Measurements from ENCODE around the gene IRF5.

Gene IRF5, protein sequence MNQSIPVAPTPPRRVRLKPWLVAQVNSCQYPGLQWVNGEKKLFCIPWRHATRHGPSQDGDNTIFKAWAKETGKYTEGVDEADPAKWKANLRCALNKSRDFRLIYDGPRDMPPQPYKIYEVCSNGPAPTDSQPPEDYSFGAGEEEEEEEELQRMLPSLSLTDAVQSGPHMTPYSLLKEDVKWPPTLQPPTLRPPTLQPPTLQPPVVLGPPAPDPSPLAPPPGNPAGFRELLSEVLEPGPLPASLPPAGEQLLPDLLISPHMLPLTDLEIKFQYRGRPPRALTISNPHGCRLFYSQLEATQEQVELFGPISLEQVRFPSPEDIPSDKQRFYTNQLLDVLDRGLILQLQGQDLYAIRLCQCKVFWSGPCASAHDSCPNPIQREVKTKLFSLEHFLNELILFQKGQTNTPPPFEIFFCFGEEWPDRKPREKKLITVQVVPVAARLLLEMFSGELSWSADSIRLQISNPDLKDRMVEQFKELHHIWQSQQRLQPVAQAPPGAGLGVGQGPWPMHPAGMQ

GRCh38 chr7:128937647-128938543, at the start of gene IRF5:
IRF5 (plus strand) TSS chr7:128937927; CDS start chr7:128942082, 4,155 bp downstream.
- no peak within 1 kb of the TSS for H3K27ac ChIP-seq (ENCODE audit: low read depth, low read length)
- H3K27me3 ChIP-seq (ENCODE audit: control insufficient read depth, insufficient read depth, low read length): peaks cover 75% of the 10 kb centered on the region
- H3K4me1 ChIP-seq (ENCODE audit: control insufficient read depth, insufficient read depth, low read length): peaks cover 9% of the 10 kb centered on the region; the same call in 1 of the 2 replicates
- peak within 1 kb of the TSS; percentile 69 for H3K4me3 ChIP-seq (ENCODE audit: low read depth, low read length)
- H3K9ac ChIP-seq (ENCODE audit: low read length): peak within 1 kb of the TSS; percentile 12
- H3K9me3 ChIP-seq (ENCODE audit: control insufficient read depth, insufficient read depth, low read depth, low read length): no peaks in the 10 kb centered on the region
- H3K36me3 ChIP-seq (ENCODE audit: control insufficient read depth, insufficient read depth, low read length): no peaks in the 10 kb centered on the region

- H3K27me3 ChIP-seq (ENCODE audit: control insufficient read depth, insufficient read depth, low read length): no peaks in the 10 kb centered on the region; the same call in 1 of the 2 replicates
- no peaks in the 10 kb centered on the region for H3K9me3 ChIP-seq (ENCODE audit: control insufficient read depth, insufficient read depth, low read depth, low read length)
- H3K9ac ChIP-seq (ENCODE audit: low read length): peak overlapping the region; percentile 14
- H3K27ac ChIP-seq (ENCODE audit: low read depth, low read length): no peak overlapping the region
- 0 out of 2 replicates have a peak, but pooled peaks cover 3% of the 10 kb centered on the region for H3K36me3 ChIP-seq (ENCODE audit: control insufficient read depth, insufficient read depth, low read length)
- H3K4me1 ChIP-seq (ENCODE audit: control insufficient read depth, insufficient read depth, low read length): peaks cover 33% of the 10 kb centered on the region
- no peak overlapping the region for H3K4me3 ChIP-seq (ENCODE audit: low read depth, low read length)
Observed at GRCh38 chr7:128888039-128888755, 49.5 kb upstream of the IRF5 start.

DNA sequence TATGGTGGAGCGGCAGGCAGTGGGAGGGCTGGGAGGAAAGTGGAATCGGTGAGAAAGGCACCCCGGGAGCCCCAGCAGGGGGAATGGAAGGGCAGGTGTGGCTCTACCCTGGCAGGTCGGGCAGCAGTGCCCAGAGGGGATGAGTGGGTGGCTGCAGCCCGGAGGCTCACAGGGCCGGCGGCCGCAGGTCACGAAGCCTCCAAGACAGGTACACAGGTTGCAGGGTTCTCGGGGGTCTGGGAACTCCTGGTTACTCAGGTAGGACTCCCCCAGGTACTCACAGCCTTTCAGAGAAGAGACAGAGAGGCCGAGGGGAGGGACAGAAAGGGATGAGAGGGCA, 49.0 kb upstream of the IRF5 start:
- no peaks in the 10 kb centered on the region for H3K9me3 ChIP-seq (ENCODE audit: control insufficient read depth, insufficient read depth, low read depth, low read length)
- H3K9ac ChIP-seq (ENCODE audit: low read length): peak overlapping the region; percentile 14
- H3K27ac ChIP-seq (ENCODE audit: low read depth, low read length): no peak overlapping the region
- no peak overlapping the region for H3K4me3 ChIP-seq (ENCODE audit: low read depth, low read length)
- peaks cover 32% of the 10 kb centered on the region for H3K4me1 ChIP-seq (ENCODE audit: control insufficient read depth, insufficient read depth, low read length)
- no peaks in the 10 kb centered on the region; the same call in 1 of the 2 replicates for H3K27me3 ChIP-seq (ENCODE audit: control insufficient read depth, insufficient read depth, low read length)
- H3K36me3 ChIP-seq (ENCODE audit: control insufficient read depth, insufficient read depth, low read length): 0 out of 2 replicates have a peak, but pooled peaks cover 3% of the 10 kb centered on the region

DNA sequence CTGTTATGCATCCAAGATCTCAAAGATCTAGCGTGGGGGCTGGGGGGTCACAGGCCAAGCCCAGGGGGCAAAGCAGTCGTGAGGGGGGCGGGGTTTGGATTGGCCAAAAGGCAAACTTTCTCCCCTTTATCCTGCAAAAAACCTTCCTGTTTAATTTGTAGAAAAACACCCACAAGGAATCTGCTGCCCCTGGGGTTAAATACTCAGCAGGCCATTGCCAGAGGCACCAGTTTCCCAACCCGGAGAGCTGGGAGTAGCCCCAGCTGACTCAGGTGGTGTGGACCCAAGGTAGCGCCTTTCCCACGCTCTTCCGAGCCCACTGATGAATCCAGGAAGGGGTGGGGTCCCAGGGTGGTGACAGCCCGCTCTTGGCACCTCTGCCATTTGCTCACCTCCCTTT, 48.6 kb upstream of the IRF5 start:
- Histone ChIP-seq H3K9me3 (ENCODE audit: control insufficient read depth, insufficient read depth, low read depth, low read length) (no peaks in the 10 kb centered on the region), H3K27me3 (ENCODE audit: control insufficient read depth, insufficient read depth, low read length) (no peaks in the 10 kb centered on the region; the same call in 1 of the 2 replicates), H3K36me3 (ENCODE audit: control insufficient read depth, insufficient read depth, low read length) (0 out of 2 replicates have a peak, but pooled peaks cover 3% of the 10 kb centered on the region), H3K4me1 (ENCODE audit: control insufficient read depth, insufficient read depth, low read length) (peaks cover 28% of the 10 kb centered on the region), H3K27ac (ENCODE audit: low read depth, low read length) (no peak overlapping the region), H3K4me3 (ENCODE audit: low read depth, low read length) (no peak overlapping the region), H3K9ac (ENCODE audit: low read length) (no peak overlapping the region)

- H3K4me3 ChIP-seq (ENCODE audit: low read depth, low read length): peak overlapping the region; percentile 67
- H3K27me3 ChIP-seq (ENCODE audit: control insufficient read depth, insufficient read depth, low read length): no peaks in the 10 kb centered on the region; the same call in 1 of the 2 replicates
- H3K27ac ChIP-seq (ENCODE audit: low read depth, low read length): no peak overlapping the region
- peaks cover 26% of the 10 kb centered on the region for H3K4me1 ChIP-seq (ENCODE audit: control insufficient read depth, insufficient read depth, low read length)
- no peaks in the 10 kb centered on the region for H3K9me3 ChIP-seq (ENCODE audit: control insufficient read depth, insufficient read depth, low read depth, low read length)
- H3K9ac ChIP-seq (ENCODE audit: low read length): no peak overlapping the region
- 0 out of 2 replicates have a peak, but pooled peaks cover 3% of the 10 kb centered on the region for H3K36me3 ChIP-seq (ENCODE audit: control insufficient read depth, insufficient read depth, low read length)
Observed at GRCh38 chr7:128890306-128891109, 47.2 kb upstream of the IRF5 start.

DNA sequence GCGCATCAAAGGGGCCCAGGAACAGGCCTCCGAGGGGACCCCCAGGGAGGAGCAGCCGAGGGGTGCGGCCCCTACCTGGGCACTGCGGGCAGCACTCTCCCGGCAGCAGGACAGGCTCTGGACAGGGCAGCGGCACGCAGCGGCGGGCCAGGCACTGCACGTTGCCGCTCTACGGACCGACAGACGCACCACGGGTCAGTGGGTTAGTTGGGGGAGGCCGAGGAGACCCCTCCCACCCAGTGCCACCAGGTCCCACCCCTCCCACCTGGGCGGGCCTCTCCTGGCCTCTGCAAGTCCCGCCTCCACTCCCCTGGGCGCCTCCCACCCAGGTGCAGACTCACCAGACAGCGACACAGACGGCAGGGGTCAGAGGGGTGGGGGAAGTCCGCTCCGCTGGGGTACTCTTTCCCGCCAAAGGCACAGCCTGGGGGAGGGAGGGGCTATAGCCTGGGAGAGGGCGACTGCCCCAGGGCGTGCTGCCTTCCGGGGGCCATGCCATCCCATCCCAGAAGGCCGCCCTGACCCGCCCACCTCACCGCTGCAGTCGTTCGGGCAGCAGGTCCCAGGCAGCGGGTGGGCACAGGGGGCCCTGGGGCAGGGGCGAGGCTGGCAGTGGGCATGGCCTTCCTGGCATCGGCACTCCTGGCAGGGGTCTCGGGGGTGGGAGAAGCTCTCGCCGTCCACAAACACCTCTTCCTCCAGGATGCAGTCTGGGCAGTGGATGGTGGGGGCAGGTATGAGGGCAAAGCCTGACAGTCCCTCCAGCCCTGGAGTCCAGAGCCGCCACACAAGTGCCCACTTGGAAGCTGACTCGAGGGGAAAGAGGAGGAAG, 46.4 kb upstream of the IRF5 start:
- Histone ChIP-seq H3K27me3 (ENCODE audit: control insufficient read depth, insufficient read depth, low read length) (no peaks in the 10 kb centered on the region; the same call in 1 of the 2 replicates), H3K4me1 (ENCODE audit: control insufficient read depth, insufficient read depth, low read length) (peaks cover 26% of the 10 kb centered on the region), H3K9ac (ENCODE audit: low read length) (no peak overlapping the region), H3K27ac (ENCODE audit: low read depth, low read length) (no peak overlapping the region), H3K36me3 (ENCODE audit: control insufficient read depth, insufficient read depth, low read length) (0 out of 2 replicates have a peak, but pooled peaks cover 3% of the 10 kb centered on the region), H3K9me3 (ENCODE audit: control insufficient read depth, insufficient read depth, low read depth, low read length) (no peaks in the 10 kb centered on the region), H3K4me3 (ENCODE audit: low read depth, low read length) (peak overlapping the region; percentile 67)

DNA sequence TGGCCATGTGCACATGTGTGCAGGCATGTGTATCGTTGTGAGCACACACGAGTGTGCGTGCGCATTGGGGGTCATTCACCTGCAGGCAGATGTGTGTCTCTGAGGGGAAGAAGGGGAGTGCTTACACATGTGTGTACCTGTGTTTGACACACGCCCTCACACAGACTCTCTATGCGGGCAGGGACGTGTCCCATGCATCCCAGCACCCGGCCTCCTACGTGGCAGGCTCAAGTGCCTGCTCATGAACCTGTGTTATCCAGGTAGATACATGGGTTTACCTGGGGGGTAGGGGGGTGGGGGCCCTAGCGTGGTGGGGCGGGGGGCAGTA, 45.8 kb upstream of the IRF5 start:
- Histone ChIP-seq H3K27me3 (ENCODE audit: control insufficient read depth, insufficient read depth, low read length) (no peaks in the 10 kb centered on the region; the same call in 1 of the 2 replicates), H3K27ac (ENCODE audit: low read depth, low read length) (no peak overlapping the region), H3K4me1 (ENCODE audit: control insufficient read depth, insufficient read depth, low read length) (peaks cover 25% of the 10 kb centered on the region), H3K36me3 (ENCODE audit: control insufficient read depth, insufficient read depth, low read length) (0 out of 2 replicates have a peak, but pooled peaks cover 3% of the 10 kb centered on the region), H3K9me3 (ENCODE audit: control insufficient read depth, insufficient read depth, low read depth, low read length) (no peaks in the 10 kb centered on the region), H3K4me3 (ENCODE audit: low read depth, low read length) (peak overlapping the region; percentile 67; the same call in 1 of the 2 replicates), H3K9ac (ENCODE audit: low read length) (no peak overlapping the region)

DNA sequence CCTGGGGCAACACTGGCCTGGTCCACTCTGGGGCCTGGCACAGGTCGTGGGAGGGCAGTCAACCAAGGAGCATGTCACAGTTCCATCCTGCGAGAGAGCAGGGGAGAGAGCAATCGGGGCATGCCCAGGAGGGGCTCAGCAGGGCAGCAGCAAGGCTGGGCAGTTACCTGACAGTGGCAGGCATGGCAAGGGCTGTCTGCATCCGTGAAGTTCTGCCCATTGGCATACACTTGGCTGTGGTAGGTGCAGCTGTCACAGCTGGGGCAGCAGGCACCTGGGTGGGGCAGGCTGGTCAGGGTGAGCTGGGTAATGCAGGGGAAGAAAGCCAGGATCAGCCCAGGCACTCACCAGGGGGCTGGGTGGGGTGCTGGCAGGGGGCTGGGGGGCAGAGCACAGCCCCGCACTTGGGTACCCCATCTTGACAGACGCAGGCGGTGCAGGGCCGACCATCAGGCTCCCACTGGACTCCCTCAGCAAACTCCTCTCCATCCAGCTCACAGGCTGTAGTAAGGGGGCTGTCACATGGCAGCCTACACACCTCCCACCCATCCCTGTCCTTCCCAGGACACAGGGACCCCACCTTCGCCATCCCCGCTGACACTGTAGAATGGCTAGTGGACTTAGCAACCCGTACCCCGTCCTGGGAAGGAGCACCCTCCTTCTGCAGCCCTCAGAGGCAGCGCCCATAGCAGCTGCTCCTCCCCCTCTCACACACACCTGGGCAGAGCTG, 45.0 kb upstream of the IRF5 start:
- Histone ChIP-seq H3K4me1 (ENCODE audit: control insufficient read depth, insufficient read depth, low read length) (peaks cover 24% of the 10 kb centered on the region), H3K9ac (ENCODE audit: low read length) (no peak overlapping the region), H3K27me3 (ENCODE audit: control insufficient read depth, insufficient read depth, low read length) (no peaks in the 10 kb centered on the region; the same call in 1 of the 2 replicates), H3K4me3 (ENCODE audit: low read depth, low read length) (no peak overlapping the region), H3K36me3 (ENCODE audit: control insufficient read depth, insufficient read depth, low read length) (0 out of 2 replicates have a peak, but pooled peaks cover 3% of the 10 kb centered on the region), H3K27ac (ENCODE audit: low read depth, low read length) (no peak overlapping the region), H3K9me3 (ENCODE audit: control insufficient read depth, insufficient read depth, low read depth, low read length) (no peaks in the 10 kb centered on the region)

All from HUES6 (cell line).